Glutamatergic neuron (in vitro differentiated cells): ENCODE measurements around the gene NOLC1. TPM values are rescaled to one million over a fixed set of nuclear protein-coding genes. Genes with fewer than 3 reads are reported as not detected.
A peak's percentile ranks its signal among the peaks of the same experiment; 100 is the strongest.

Experiments used
- DNase-seq: peaks from one replicate; pipeline ENCODE4 v3.0.0; 2022
- H3K27ac Mint-ChIP-seq: one replicate; pipeline ENCODE4 v1.8.0; 2020; ENCODE audit warnings: mild to moderate bottlenecking, mixed read lengths, inconsistent platforms; ENCODE audit not compliant: unreplicated experiment
- H3K27me3 Mint-ChIP-seq: one replicate; pipeline ENCODE4 v1.8.0; 2020; ENCODE audit warnings: mild to moderate bottlenecking, moderate library complexity, mixed read lengths, inconsistent platforms; ENCODE audit not compliant: unreplicated experiment
- H3K36me3 Mint-ChIP-seq: one replicate; pipeline ENCODE4 v1.8.0; 2020; ENCODE audit warnings: mild to moderate bottlenecking, mixed read lengths, inconsistent platforms; ENCODE audit not compliant: unreplicated experiment
- H3K4me1 Mint-ChIP-seq: one replicate; pipeline ENCODE4 v1.8.0; 2020; ENCODE audit warnings: mild to moderate bottlenecking, low read depth, mixed read lengths, inconsistent platforms; ENCODE audit not compliant: unreplicated experiment
- H3K4me3 Mint-ChIP-seq: one replicate; pipeline ENCODE4 v1.8.0; 2020; ENCODE audit warnings: mild to moderate bottlenecking, mixed read lengths, inconsistent platforms; ENCODE audit not compliant: unreplicated experiment
- H3K9me3 Mint-ChIP-seq: one replicate; pipeline ENCODE4 v1.8.0; 2020; ENCODE audit warnings: mild to moderate bottlenecking, moderate library complexity, mixed read lengths, inconsistent platforms; ENCODE audit not compliant: unreplicated experiment
- CTCF ChIP-seq: fragments of 200-600 bp; sonication (generic); IDR thresholded peaks from one replicate; pipeline ENCODE4 v1.5.0; 2021; ENCODE audit not compliant: partially characterized antibody, unreplicated experiment
- total RNA-seq: library from RNA; stranded (reverse); fragmentation: NEBNext Ultra II Directional; extraction: Animal tissue kit (Norgen Biotek cat#: 25700); gene quantifications from one replicate; pipeline ENCODE4 v1.2.1, GENCODE V29; 2021; ENCODE audit not compliant: unreplicated experiment

NOLC1 gene
- total RNA-seq, 1 donor from 2014 or later = 59.5 TPM

- Mint-ChIP-seq H3K4me1 (peaks cover 5% of the 10 kb centered on the region), H3K27ac (no peak overlapping the region), H3K27me3 (peaks cover 5% of the 10 kb centered on the region), H3K4me3 (no peak overlapping the region), H3K36me3 (no peaks in the 10 kb centered on the region), H3K9me3 (peaks cover 2% of the 10 kb centered on the region)
- TF ChIP-seq CTCF = no peak
- DNase-seq = no peak
Observed at GRCh38 chr10:102146971-102147428, 5.2 kb upstream of the NOLC1 start.

- Mint-ChIP-seq H3K9me3 (peaks cover 2% of the 10 kb centered on the region), H3K27me3 (peaks cover 5% of the 10 kb centered on the region), H3K27ac (no peak overlapping the region), H3K4me1 (peaks cover 5% of the 10 kb centered on the region), H3K4me3 (no peak overlapping the region), H3K36me3 (no peaks in the 10 kb centered on the region)
- no peak for DNase-seq
- no peak for TF ChIP-seq CTCF
Observed at GRCh38 chr10:102147561-102147960, 4.6 kb upstream of the NOLC1 start.

- H3K4me3 Mint-ChIP-seq = no peak overlapping the region
- H3K9me3 Mint-ChIP-seq = peaks cover 3% of the 10 kb centered on the region
- H3K36me3 Mint-ChIP-seq = no peaks in the 10 kb centered on the region
- peaks cover 11% of the 10 kb centered on the region for H3K4me1 Mint-ChIP-seq
- H3K27ac Mint-ChIP-seq = no peak overlapping the region
- DNase-seq = no peak
- no peaks in the 10 kb centered on the region for H3K27me3 Mint-ChIP-seq
- no peak for TF ChIP-seq CTCF
Observed at GRCh38 chr10:102148275-102148674, 3.9 kb upstream of the NOLC1 start.

GRCh38 chr10:102150970-102151773 is 1.0 kb upstream of the NOLC1 start:
- peak overlapping the region; percentile 80 for H3K27ac Mint-ChIP-seq
- H3K4me3 Mint-ChIP-seq = peak overlapping the region; percentile 98
- peaks cover 12% of the 10 kb centered on the region for H3K4me1 Mint-ChIP-seq
- no peak for TF ChIP-seq CTCF
- peaks cover 3% of the 10 kb centered on the region for H3K9me3 Mint-ChIP-seq
- DNase-seq = no peak
- H3K27me3 Mint-ChIP-seq = no peaks in the 10 kb centered on the region
- H3K36me3 Mint-ChIP-seq = no peaks in the 10 kb centered on the region

GRCh38 chr10:102152545-102152890 is 329 bp downstream of the NOLC1 start:
- H3K4me3 Mint-ChIP-seq = peak overlapping the region; percentile 98
- no peak for TF ChIP-seq CTCF
- H3K36me3 Mint-ChIP-seq = no peaks in the 10 kb centered on the region
- peaks cover 12% of the 10 kb centered on the region for H3K4me1 Mint-ChIP-seq
- peaks cover 3% of the 10 kb centered on the region for H3K9me3 Mint-ChIP-seq
- H3K27me3 Mint-ChIP-seq = no peaks in the 10 kb centered on the region
- peak; percentile 24 for DNase-seq
- H3K27ac Mint-ChIP-seq = peak overlapping the region; percentile 90
